GM21526 (cell line): ENCODE data around the gene CLDN20.
"Not testable (repeated sequence)": the region's sequence is repeated elsewhere in the genome, so short reads cannot be mapped to it uniquely, and the experiment has no call there.

Source experiments
- ATAC-seq: cut with Tn5 transposase; IDR thresholded peaks from one replicate; pipeline ENCODE4 v1.9.1; 2021; ENCODE audit warnings: moderate library complexity; ENCODE audit not compliant: unreplicated experiment, low FRiP score

Gene CLDN20

GRCh38 chr6:155306958-155307357, 43.1 kb downstream of the CLDN20 start:
- ATAC-seq = no peak

DNA sequence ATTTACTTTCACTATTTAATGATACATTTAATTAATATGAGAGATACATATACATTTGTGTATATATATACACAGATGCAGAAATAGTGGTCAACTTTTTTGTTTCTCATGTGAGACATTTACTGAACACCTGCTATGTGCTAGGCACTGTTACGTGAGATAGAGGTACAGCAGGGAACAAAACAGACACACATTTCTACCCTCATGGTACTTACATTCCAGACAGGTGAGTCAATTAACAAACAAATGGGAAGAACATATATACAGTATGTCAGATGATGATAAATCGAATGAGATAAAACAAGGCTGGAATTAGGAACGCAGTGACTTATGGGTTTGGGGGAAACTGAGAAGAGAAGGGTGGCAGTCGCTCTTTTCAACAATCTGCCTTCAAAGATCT, 45.3 kb downstream of the CLDN20 start:
- ATAC-seq = no peak

- no peak for ATAC-seq
Measured at GRCh38 chr6:155310596-155310995, 46.8 kb downstream of the CLDN20 start.

DNA sequence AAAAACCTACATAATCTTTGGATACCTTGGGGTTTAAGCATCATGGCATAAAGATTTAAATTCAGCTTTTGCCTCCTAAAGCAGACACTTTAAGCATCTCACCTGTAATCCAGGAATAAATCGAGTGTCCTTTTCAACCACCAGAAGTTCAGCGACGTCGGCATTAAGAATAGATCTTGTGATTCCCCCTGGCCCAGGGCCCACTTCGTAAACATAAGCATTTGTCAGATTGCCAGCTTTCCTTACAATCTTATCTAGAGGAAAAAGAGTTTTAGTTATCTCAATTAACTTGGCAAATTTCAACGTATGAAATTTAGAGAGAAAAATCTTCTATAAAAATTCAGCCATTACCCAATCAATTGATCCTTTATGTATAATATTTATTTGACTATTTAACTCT, 47.3 kb downstream of the CLDN20 start:
- no peak for ATAC-seq

DNA sequence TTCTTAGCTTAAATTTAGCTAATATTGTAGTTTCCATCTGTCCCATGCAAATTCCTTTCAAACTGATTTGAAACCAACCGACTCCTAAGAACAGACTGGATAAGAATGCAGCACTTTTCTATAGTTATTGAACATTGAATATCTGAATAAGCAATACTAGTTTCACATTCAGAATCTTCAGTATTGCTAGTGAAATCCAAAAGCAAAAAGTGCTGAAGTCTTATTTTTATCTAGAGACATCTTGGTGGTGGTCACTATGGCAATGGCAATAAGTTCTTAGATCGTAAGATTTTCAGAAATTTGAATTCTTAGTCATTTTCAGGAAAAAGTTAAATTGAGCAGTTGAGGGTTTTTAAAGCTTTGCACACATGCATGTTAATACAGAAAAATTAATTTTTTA, 47.8 kb downstream of the CLDN20 start:
- ATAC-seq = no peak

DNA sequence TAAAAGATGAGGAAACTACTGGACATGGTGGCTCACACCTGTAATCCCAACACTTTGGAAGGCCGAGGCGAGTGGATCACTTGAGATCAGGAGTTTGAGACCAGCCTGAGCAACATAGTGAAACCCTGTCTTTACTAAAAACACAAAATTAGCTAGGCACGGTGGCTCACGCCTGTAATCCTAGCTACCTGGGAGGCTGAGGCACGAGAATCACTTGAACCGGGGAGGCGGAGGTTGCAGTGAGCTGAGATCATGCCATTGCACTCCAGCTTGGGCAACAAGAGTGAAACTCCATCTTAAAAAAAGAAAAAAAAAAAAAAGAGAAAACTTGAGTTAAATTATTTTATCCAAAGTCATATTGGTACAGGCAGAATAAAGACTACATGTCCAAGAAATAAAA, 49.1 kb downstream of the CLDN20 start:
- not testable (repeated sequence) for ATAC-seq

DNA sequence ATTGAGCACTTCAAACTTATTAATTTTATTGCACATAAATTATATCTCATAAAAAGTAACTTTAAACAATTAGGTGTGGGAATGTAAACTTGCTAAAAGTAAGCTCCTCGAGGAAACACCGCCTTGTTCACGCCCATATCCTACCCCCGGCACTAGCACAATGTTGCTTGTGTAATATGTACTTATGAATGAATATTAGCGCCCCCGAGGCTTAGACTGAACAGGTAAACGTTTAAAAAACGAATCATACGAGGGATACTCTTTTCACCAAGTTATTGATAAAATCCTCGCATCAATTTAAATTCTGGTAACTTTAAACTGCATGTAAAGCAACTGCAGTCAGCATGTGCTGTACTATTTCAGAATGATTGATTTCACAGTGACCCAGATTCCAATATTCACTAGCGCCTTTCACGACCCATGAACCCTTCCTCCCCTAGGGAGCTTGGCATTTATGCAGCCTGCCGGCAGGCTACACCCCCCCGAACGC, 49.8 kb downstream of the CLDN20 start:
- ATAC-seq = peak; percentile 19

DNA sequence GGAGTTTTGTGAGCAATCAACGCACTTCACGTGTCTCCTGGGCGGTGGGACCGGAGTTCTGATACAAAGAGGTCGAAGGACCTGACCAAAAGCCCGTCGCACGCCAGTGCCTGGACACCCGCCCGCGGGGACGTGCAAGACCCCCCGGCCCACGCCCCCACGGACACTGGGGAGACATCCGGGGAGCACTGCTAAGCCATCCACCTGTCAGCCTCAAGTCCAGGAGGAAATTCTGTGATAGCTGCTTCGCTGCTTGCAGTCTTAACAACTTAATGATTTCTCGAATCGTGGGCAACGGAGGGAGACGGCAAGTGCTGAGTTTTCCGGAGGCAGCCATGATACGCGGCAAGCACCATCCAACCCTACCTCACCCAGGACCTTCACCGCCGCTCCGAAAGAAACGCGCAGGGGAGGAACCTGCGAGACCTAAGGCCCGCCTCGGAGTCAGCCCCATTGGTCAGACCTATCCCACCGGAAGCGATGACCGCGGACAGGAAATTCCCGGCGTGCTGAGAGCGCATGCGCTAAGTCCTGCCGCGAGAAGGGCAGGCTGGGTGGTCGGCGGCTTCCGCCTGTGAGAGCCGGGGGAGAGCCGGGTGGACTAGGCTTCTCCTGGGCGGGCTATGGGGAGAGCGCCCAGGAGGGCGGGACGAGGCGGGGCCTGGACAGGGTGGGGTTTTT, 50.4 kb downstream of the CLDN20 start, which contains the start of gene TFB1M:
Gene TFB1M, minus strand, starts transcription at position 393 of the 681 bp plus-strand sequence. Its CDS starts 56 bp downstream, at position 337.
- peak; percentile 94 for ATAC-seq

DNA sequence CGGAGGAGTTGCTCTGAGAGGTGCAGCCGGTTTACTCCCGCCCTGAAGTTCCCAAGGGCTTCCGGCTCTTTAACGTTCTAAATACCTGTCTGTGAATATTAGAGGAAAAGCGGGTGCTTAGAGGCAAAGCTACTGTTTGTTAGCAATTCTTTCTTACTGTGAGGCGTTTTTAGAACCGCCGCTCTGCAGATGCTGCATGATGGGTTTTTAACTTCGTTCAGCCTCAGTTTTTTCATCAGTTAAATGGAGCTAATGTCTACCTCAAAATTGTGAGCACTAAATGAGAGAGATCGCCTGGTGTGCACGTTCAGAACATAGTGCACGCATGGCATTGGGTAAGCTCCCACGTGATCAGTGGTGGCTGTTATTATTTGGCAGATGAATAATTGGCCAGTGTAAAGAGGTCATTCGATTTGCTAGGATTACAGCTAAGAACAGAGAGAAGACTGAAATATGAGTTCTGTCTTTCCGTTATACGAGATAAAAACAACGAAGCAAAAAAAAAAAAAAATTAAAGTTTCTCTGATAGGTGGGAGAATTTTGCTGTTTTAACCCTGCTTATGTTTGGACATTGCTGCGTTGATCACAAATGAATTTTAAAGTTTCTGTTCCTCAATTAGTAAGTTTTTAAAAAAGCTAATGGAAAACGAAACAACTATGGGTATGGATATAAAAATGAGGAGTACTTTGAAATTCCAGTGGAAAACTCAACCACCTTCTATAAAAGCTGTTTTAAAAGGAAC, 51.1 kb downstream of the CLDN20 start:
- peak; percentile 57 for ATAC-seq

DNA sequence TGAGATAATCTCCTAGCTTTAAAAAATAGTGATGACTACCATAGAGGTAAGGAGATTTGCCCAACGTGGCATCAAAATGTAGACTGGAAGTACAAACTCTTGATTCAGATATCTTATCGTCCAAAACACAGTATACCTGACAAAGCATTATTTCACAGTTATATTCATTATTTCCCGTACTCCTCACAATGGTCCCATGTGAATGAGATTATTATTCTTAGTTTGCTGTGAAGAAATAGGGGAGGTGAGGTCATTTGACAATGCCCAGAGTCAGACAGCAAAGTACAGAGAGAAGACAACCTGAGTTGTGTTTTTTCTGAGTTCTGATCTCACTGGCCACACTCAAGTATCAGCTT, 51.7 kb downstream of the CLDN20 start:
- ATAC-seq = no peak

- no peak for ATAC-seq
Measured at GRCh38 chr6:155316419-155316818, 52.6 kb downstream of the CLDN20 start.

DNA sequence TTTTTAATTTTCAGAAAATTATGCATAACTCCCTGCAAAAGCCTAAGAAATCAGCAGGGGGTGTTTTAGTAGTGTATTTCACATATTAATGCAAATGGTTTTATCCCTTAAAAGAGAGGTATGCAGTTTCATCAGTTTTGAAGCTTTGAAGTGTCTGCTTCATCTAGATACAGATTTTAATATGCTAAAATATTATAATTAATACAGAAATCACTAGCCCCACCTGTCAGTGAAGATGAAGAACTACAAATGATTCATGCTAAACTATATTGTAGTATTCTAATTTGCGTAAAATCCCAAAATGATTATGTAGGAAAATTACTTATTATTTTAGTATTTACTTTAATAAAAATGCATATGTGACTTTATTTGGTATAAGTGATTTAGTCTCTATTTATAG, 53.4 kb downstream of the CLDN20 start:
- no peak for ATAC-seq

DNA sequence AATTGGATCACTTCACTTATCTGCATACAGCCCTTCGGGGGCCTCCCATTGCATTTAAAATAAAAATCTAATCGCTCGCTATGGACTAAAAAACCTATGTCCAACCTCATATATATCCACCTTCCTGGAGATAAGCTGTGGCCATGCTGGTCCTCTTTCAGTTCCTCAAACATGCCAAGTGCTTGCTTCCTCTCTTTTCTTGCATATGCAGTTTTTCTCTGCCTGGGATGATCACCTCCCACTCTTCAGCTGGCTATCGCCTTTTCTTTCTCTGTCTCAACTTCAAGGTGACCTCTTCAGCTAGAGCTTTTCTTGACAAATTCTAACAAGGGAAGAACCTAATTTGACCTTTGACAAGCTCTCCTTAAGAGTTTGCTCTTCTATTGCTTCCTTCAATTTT, 56.1 kb downstream of the CLDN20 start:
- no peak for ATAC-seq

- ATAC-seq = no peak
Measured at GRCh38 chr6:155324172-155324571, 60.4 kb downstream of the CLDN20 start.

- ATAC-seq = no peak
Measured at GRCh38 chr6:155324993-155325392, 61.2 kb downstream of the CLDN20 start.

DNA sequence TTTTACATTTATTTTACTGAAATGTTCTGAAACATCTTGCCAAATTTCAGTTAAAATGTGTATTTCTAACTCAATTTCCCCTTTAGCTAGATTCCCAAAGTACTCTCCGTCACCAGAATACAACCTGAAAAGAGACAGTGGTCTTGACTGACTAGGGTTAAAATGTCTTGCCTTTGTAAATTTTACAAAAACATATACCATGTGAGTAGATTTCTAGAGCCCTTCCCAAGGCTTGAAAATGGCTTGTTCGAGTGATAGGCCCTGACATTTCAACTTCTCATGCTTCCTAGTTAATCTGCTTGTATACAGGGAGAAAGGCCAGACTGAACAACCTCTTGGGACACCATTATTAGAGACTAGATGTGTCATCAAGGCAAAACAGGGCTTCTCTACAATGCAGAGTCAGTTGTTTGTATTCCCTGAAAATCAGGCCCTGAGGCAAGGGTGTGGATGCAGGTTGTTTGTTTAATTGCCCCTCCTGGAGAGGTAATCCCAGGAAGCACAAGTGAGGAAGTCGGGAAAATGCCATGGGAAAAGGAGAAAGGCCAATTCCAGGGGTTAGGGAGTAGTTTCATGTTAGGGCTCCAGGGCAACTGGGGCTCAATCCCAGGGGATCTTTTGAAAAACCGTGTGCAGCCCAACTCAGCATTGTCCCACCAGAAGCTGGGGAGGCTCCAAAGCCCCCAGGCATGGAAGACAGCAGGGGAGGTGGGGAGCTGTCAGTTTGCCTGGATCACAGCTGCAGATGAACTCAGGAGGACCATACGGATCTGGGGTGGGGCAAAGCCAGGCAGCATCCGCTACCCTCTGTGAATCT, 62.1 kb downstream of the CLDN20 start:
- ATAC-seq = no peak
